HL-60/S4 (cell line): ENCODE measurements around the gene CST2.

Experiments used
- in situ Hi-C: fragments of 300-500 bp; cut with MboI; formaldehyde crosslinking; loops from 2 replicates; pipeline ENCODE4 v1.14.3; 2022; ENCODE audit warnings: low sequenced_read_pairs

The CST2 gene

GRCh38 chr20:23811559-23811958 lies 15.0 kb downstream of the CST2 start:
- in situ Hi-C loops, result loop anchor here (25.0 kb wide), 1 partner anchor 99 kb away; no protein-coding TSS in a partner anchor

- in situ Hi-C loops, result loop anchor here (25.0 kb wide), 1 partner anchor 98 kb away; no protein-coding TSS in a partner anchor
These were observed 16.2 kb downstream of the CST2 start for GRCh38 chr20:23810349-23810748.

GRCh38 chr20:23800865-23801264 lies 25.7 kb downstream of the CST2 start:
- in situ Hi-C loops, result loop anchor here (25.0 kb wide), 1 partner anchor 89 kb away; no protein-coding TSS in a partner anchor

- in situ Hi-C loops, result loop anchor here (25.0 kb wide), 1 partner anchor 188 kb away; the partner anchor contains the start of gene GGTLC1
These were observed 27.2 kb downstream of the CST2 start for GRCh38 chr20:23799216-23799847.

- in situ Hi-C loops, result loop anchor here (25.0 kb wide), 1 partner anchor 192 kb away; the partner anchor contains the start of gene GGTLC1
These were observed 31.0 kb downstream of the CST2 start for GRCh38 chr20:23795526-23795925.

GRCh38 chr20:23794841-23795240 lies 31.7 kb downstream of the CST2 start:
- in situ Hi-C loops, result loop anchor here (25.0 kb wide), 1 partner anchor 192 kb away; the partner anchor contains the start of gene GGTLC1

GRCh38 chr20:23794065-23794464 lies 32.5 kb downstream of the CST2 start:
- in situ Hi-C loops, result loop anchor here (25.0 kb wide), 1 partner anchor 193 kb away; the partner anchor contains the start of gene GGTLC1

- in situ Hi-C loops, result loop anchor here (25.0 kb wide), 1 partner anchor 204 kb away; the partner anchor contains the start of gene GGTLC1
These were observed 43.1 kb downstream of the CST2 start for GRCh38 chr20:23783447-23783846.

- in situ Hi-C loops, result loop anchor here (25.0 kb wide), 1 partner anchor 205 kb away; the partner anchor contains the start of gene GGTLC1
These were observed 44.1 kb downstream of the CST2 start for GRCh38 chr20:23782366-23782983.

GRCh38 chr20:23778676-23779075 lies 47.9 kb downstream of the CST2 start:
- in situ Hi-C loops, result loop anchor here (25.0 kb wide), 1 partner anchor 209 kb away; the partner anchor contains the start of gene GGTLC1

- in situ Hi-C loops, result loop anchor here (25.0 kb wide), 1 partner anchor 210 kb away; the partner anchor contains the start of gene GGTLC1
These were observed 49.1 kb downstream of the CST2 start for GRCh38 chr20:23777380-23777779.

- in situ Hi-C loops, result loop anchor here (25.0 kb wide), 1 partner anchor 211 kb away; the partner anchor contains the start of gene GGTLC1
These were observed 50.3 kb downstream of the CST2 start for GRCh38 chr20:23776067-23776771.

- in situ Hi-C loops, result no loop called here
These were observed 52.4 kb downstream of the CST2 start for GRCh38 chr20:23774081-23774480.
